Fibroblast of lung (primary cell): ENCODE data around the gene ITSN1. TPM values are rescaled to one million over a fixed set of nuclear protein-coding genes. Genes with fewer than 3 reads are reported as not detected.

Experiments
- DNase-seq, 2 donors: peaks; one replicate each; pipeline versions ENCODE4 v3.0.0 to v3.0.0-alpha.2; 2010; ENCODE audit warnings: low read depth in 2 of 2
- H2AFZ ChIP-seq: 2 replicates; pipeline ENCODE4 v1.5.1; 2012; ENCODE audit warnings: low read length, control low read depth, inconsistent platforms
- H3K27ac ChIP-seq: 2 replicates; pipeline ENCODE4 v1.5.1; 2011; ENCODE audit warnings: low read length, control low read depth; ENCODE audit not compliant: insufficient read depth
- H3K27me3 ChIP-seq: 2 replicates; pipeline ENCODE4 v1.5.1; 2011; ENCODE audit warnings: mild to moderate bottlenecking, low read length; ENCODE audit not compliant: control insufficient read depth, insufficient read depth
- H3K36me3 ChIP-seq: 2 replicates; pipeline ENCODE4 v1.5.1; 2011; ENCODE audit warnings: low read length; ENCODE audit not compliant: control insufficient read depth, insufficient read depth
- H3K4me1 ChIP-seq: 2 replicates; pipeline ENCODE4 v1.5.1; 2011; ENCODE audit warnings: low read length; ENCODE audit not compliant: control insufficient read depth, insufficient read depth; ENCODE audit errors: extremely low read depth
- H3K4me2 ChIP-seq: 2 replicates; pipeline ENCODE4 v1.5.1; 2011; ENCODE audit warnings: low read length, control low read depth; ENCODE audit not compliant: insufficient read depth; ENCODE audit errors: extremely low read depth
- H3K4me3 ChIP-seq, 4 experiments: fragments of 200-600 bp in 1 of 4; sonication (generic) in 1 of 4; replicated peaks in 1 of 4; 2 replicates each; pipeline ENCODE4 v1.5.1; 2011 to 2016; ENCODE audit warnings: low read length in 4 of 4, low read depth in 3 of 4, mild to moderate bottlenecking in 3 of 4, control low read depth in 2 of 4, inconsistent platforms in 1 of 4, mixed read lengths in 1 of 4; ENCODE audit not compliant: insufficient read depth in 1 of 4; ENCODE audit errors: control extremely low read depth in 1 of 4
- H3K79me2 ChIP-seq: 2 replicates; pipeline ENCODE4 v1.5.1; 2012; ENCODE audit warnings: mild to moderate bottlenecking, low read length, inconsistent platforms; ENCODE audit not compliant: control insufficient read depth, insufficient read depth
- H3K9ac ChIP-seq: 2 replicates; pipeline ENCODE4 v1.5.1; 2011; ENCODE audit warnings: mild to moderate bottlenecking, low read length, control low read depth; ENCODE audit not compliant: insufficient read depth
- H3K9me3 ChIP-seq: 2 replicates; pipeline ENCODE4 v1.5.1; 2012; ENCODE audit warnings: low read depth, low read length; ENCODE audit not compliant: control insufficient read depth, insufficient read depth
- H4K20me1 ChIP-seq: 2 replicates; pipeline ENCODE4 v1.5.1; 2011; ENCODE audit warnings: low read length; ENCODE audit not compliant: control insufficient read depth, insufficient read depth; ENCODE audit errors: extremely low read depth
- EZH2 ChIP-seq: IDR thresholded peaks from 2 replicates; pipeline ENCODE4 v1.5.1; 2012; ENCODE audit warnings: low read length, control low read depth, mild to moderate bottlenecking; ENCODE audit errors: missing control alignments
- polyA plus RNA-seq, 2 donors: library from polyadenylated mRNA; depleted of rRNA in 1 of 2; stranded (reverse) in 1 of 2; unstranded in 1 of 2; fragments of >200 nt; gene quantifications; 2 replicates each; pipeline ENCODE4 v1.2.1, GENCODE V29; 2011 to 2012; ENCODE audit warnings: missing spikeins in 1 of 2
- total RNA-seq: library from RNA; depleted of rRNA; stranded (reverse); fragments of >200 nt; gene quantifications from 2 replicates; pipeline ENCODE4 v1.2.1, GENCODE V29; 2014
- TF ChIP-seq, protein P1 (sequence below), 2 donors: IDR thresholded peaks in 1 of 2; conservative IDR thresholded peaks in 1 of 2; 1 replicate in 1 of 2; 2 replicates in 1 of 2; pipeline ENCODE4 v1.5.1; 2011 to 2012; ENCODE audit warnings: low read length in 2 of 2, control low read depth in 1 of 2, inconsistent platforms in 1 of 2, low read depth in 1 of 2, mild to moderate bottlenecking in 1 of 2

ITSN1 gene
- total and polyA plus RNA-seq, 2 donors (not counting 1 experiment from before 2014, with no cell fraction given), result 34.7 to 63.1 TPM

DNA sequence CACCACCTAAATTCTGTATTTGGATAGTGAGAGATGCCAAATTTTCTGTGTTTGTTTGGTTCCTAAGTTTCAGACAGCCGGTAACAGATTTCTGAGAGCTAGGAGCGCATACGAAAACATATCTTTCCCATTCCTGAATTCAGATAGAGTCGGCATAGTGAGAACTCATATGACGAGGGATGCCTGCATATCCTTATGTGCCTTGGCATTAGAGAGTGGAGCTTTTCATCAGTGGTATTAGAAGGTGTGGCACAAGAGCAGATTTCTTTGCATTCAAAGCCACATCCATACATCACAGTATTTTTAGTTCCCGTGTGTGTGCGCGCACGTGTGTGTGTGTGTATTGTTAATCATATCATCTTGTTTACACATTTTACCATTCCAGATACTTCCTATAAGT lies 187.5 kb downstream of the ITSN1 start:
- H3K27me3 ChIP-seq, result no peaks in the 10 kb centered on the region
- no peak for DNase-seq
- H3K4me2 ChIP-seq, result no peak overlapping the region
- TF ChIP-seq, protein P1, sequence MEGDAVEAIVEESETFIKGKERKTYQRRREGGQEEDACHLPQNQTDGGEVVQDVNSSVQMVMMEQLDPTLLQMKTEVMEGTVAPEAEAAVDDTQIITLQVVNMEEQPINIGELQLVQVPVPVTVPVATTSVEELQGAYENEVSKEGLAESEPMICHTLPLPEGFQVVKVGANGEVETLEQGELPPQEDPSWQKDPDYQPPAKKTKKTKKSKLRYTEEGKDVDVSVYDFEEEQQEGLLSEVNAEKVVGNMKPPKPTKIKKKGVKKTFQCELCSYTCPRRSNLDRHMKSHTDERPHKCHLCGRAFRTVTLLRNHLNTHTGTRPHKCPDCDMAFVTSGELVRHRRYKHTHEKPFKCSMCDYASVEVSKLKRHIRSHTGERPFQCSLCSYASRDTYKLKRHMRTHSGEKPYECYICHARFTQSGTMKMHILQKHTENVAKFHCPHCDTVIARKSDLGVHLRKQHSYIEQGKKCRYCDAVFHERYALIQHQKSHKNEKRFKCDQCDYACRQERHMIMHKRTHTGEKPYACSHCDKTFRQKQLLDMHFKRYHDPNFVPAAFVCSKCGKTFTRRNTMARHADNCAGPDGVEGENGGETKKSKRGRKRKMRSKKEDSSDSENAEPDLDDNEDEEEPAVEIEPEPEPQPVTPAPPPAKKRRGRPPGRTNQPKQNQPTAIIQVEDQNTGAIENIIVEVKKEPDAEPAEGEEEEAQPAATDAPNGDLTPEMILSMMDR (conservative IDR thresholded peaks at IDR 0.05 in 1 of 2, IDR thresholded peaks at IDR 0.05 in 1 of 2; ENCODE audit: low read depth in 1 of 2, low read length in 2 of 2), result no peak
- no peak overlapping the region for H3K9ac ChIP-seq
- no peaks in the 10 kb centered on the region for H3K4me1 ChIP-seq
- no peaks in the 10 kb centered on the region for H4K20me1 ChIP-seq
- peaks cover 7% of the 10 kb centered on the region for H3K36me3 ChIP-seq
- no peak overlapping the region for H2AFZ ChIP-seq
- H3K4me3 ChIP-seq, result no peak overlapping the region
- H3K9me3 ChIP-seq, result no peaks in the 10 kb centered on the region
- no peaks in the 10 kb centered on the region for H3K79me2 ChIP-seq
- no peak overlapping the region for H3K27ac ChIP-seq

DNA sequence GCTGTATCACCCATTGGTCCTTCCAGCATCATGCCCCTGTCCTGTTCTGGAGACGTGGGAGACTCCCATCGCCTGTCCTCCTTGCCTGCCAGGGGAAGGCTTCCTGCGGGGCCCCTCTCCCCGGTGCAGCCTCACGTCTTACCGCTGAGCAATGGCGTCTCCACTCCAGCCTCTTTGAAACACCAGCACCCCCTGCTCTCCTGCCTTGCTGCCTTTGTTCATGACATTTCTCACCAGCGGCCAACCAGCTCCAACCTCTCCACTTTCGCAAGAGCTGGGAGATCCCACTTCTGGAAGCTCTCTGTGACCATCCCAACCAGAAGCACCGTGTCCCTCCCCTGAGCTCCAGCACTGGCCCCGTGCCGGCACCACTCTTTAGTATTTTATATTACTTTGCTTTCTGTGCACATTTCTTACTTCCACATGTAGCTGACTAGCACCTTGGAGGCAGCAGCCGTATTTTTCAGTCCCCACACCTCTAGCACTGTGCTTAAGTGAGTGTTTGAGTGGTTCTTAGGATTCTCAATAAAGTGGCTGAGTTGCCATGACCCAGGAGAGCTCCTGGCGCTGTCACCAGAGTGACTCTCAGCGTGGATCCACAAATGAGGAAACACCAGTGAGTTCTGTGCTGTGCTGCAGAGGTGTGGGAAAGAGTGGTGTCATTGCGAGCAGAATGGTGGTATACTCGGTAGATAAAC lies 189.8 kb downstream of the ITSN1 start:
- no peaks in the 10 kb centered on the region for H3K27me3 ChIP-seq
- H3K36me3 ChIP-seq, result peaks cover 7% of the 10 kb centered on the region
- H3K27ac ChIP-seq, result no peak overlapping the region
- no peak for DNase-seq
- no peak overlapping the region for H2AFZ ChIP-seq
- no peak overlapping the region for H3K4me3 ChIP-seq
- H3K4me1 ChIP-seq, result no peaks in the 10 kb centered on the region
- TF ChIP-seq, protein P1 (conservative IDR thresholded peaks at IDR 0.05 in 1 of 2, IDR thresholded peaks at IDR 0.05 in 1 of 2; ENCODE audit: low read depth in 1 of 2, low read length in 2 of 2), result no peak
- no peak for TF ChIP-seq EZH2
- H3K79me2 ChIP-seq, result no peaks in the 10 kb centered on the region
- no peaks in the 10 kb centered on the region for H4K20me1 ChIP-seq
- no peak overlapping the region for H3K9ac ChIP-seq
- no peak overlapping the region for H3K4me2 ChIP-seq
- H3K9me3 ChIP-seq, result no peaks in the 10 kb centered on the region

DNA sequence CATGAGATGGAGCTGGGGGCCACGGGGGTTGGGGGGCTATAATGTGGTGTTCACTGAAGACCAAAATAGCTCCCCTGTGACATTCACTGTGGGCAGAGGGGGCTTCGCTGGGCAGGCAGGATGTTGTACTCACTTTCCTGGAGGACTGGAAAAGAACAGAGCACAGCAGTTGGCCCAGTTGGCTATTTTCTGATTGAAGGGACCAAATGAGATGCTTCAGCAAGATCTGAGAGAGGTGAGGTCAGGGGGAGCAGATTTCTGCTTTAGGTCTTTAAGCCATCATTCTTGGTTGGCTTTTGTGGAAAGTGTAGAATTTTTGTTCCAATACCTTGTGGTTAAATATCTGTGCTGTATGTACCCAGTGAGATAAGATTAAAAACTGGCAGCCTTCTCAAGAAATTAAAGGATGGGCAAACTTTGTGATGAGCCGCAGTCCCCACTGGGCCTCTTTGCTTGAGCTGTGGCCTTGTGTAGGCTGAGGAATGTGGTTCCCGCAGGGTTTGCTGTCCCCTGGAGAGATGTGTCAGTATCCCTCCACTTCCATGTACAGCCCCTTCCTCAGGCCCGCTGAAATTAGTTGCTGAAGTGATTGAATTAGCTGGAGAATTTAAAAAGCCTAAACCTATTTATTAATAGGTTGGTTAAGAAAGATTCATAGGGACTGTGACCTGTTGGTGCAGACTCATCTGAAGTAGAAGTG lies 192.7 kb downstream of the ITSN1 start:
- H4K20me1 ChIP-seq, result no peaks in the 10 kb centered on the region
- no peaks in the 10 kb centered on the region for H3K4me1 ChIP-seq
- no peaks in the 10 kb centered on the region for H3K27me3 ChIP-seq
- H3K4me3 ChIP-seq, result no peak overlapping the region
- DNase-seq, result peak in 1 of 2 donors; percentile 62
- H3K79me2 ChIP-seq, result no peaks in the 10 kb centered on the region
- no peak overlapping the region for H2AFZ ChIP-seq
- H3K36me3 ChIP-seq, result peaks cover 1% of the 10 kb centered on the region
- H3K9ac ChIP-seq, result no peak overlapping the region
- H3K27ac ChIP-seq, result no peak overlapping the region
- no peaks in the 10 kb centered on the region for H3K9me3 ChIP-seq
- no peak overlapping the region for H3K4me2 ChIP-seq
- no peak for TF ChIP-seq EZH2
- TF ChIP-seq, protein P1 (conservative IDR thresholded peaks at IDR 0.05 in 1 of 2, IDR thresholded peaks at IDR 0.05 in 1 of 2; ENCODE audit: low read depth in 1 of 2, low read length in 2 of 2), result no peak
